SK-N-MC (cell line): ENCODE data around the gene PCSK4.

Source experiments
- DNase-seq: peaks from one replicate; pipeline ENCODE4 v3.0.0-alpha.2; 2011; ENCODE audit warnings: low read depth, low spot score
- H3K27ac ChIP-seq: fragments of 200-600 bp; sonication (generic); 2 replicates; pipeline ENCODE4 v1.5.1; 2016; ENCODE audit warnings: mixed run types
- H3K36me3 ChIP-seq: fragments of 200-600 bp; sonication (generic); 2 replicates; pipeline ENCODE4 v1.6.1; 2017; ENCODE audit warnings: antibody characterized with exemption, low read length, mixed read lengths; ENCODE audit not compliant: insufficient read depth
- H3K4me3 ChIP-seq: fragments of 200-600 bp; sonication (generic); 2 replicates; pipeline ENCODE4 v1.5.1; 2016
- H3K9ac ChIP-seq: fragments of 200-600 bp; sonication (generic); 2 replicates; pipeline ENCODE4 v1.8.0; 2017; ENCODE audit warnings: mixed run types, mixed read lengths; ENCODE audit not compliant: insufficient read length
- H3K9me3 ChIP-seq: fragments of 200-600 bp; sonication (generic); 2 replicates; pipeline ENCODE4 v1.6.1; 2017; ENCODE audit warnings: low read depth, mild to moderate bottlenecking, antibody characterized with exemption, low read length, moderate library complexity, mixed read lengths
- EZH2 ChIP-seq: fragments of 200-600 bp; sonication (generic); IDR thresholded peaks from one replicate; pipeline ENCODE4 v1.6.1; 2017; ENCODE audit warnings: antibody characterized with exemption
- FOXP2 ChIP-seq: optimal IDR thresholded peaks from 2 replicates; pipeline ENCODE3; 2011; ENCODE audit warnings: mild to moderate bottlenecking, moderate library complexity; ENCODE audit not compliant: insufficient read depth; ENCODE audit errors: extremely low read length, control extremely low read depth
- POLR2AphosphoS5 ChIP-seq: IDR thresholded peaks from 2 replicates; pipeline ENCODE4 v1.6.1; 2012; ENCODE audit warnings: mild to moderate bottlenecking, low read depth, low read length, borderline replicate concordance

The PCSK4 gene

DNA sequence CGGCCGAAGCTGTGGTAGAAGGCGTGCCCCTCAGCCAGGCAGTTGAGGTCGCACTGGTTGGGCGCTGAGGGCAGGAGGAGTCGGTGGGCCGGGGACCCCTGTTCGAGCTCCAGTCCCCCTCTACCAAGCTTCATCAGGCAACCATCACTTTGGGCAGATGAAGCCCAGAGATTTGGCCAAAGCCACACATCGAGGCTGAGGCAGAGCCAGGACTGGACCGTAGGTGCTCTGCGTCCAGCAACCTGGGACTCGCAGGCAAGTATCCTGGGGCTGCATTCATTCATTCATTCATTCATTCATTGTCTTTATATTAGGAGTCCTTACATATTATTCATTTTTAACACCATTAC is 18.3 kb upstream of the PCSK4 start:
- peak overlapping the region; percentile 79 for H3K4me3 ChIP-seq
- no peak for DNase-seq
- no peaks in the 10 kb centered on the region for H3K9me3 ChIP-seq
- no peak overlapping the region for H3K9ac ChIP-seq
- H3K36me3 ChIP-seq = no peaks in the 10 kb centered on the region
- no peak overlapping the region for H3K27ac ChIP-seq
- TF ChIP-seq POLR2AphosphoS5 = no peak
- TF ChIP-seq FOXP2 = no peak
- no peak for TF ChIP-seq EZH2

DNA sequence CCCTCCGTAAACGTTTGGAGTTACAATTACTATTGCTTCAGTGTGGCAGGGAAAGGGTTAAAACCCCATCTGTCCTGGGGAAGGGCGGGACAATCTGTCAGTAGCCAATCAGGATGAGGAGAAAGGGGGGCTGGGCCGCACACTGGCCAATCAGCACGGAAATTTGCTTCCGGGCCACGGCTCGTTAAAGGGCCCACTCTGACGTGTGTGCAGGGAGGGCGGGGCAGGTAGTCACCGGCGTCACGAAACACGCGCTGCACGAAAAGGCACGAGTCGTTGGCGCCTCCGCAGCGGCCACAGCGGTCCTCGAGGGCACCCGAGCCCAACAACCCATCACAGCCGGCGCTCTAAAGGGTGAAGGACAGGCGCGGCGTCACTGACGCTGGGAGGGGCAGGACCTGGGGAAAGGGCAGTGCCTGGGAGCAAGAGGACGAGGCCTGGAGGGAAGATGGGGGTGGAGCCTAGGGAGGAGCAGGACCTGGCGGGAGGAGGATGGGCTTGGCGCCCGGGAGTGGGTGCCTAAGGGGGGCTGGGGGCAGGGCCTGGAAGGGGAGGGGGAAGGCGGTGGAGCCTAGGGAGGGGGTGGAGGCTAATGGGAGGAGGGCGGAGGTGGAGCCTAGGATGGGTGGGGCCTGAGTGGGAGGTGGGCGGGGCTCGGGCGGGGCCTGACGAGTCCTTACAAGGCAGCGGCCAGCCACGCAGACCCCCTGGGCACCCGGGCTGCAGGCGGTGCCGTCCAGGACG is 17.8 kb upstream of the PCSK4 start:
- no peaks in the 10 kb centered on the region for H3K36me3 ChIP-seq
- peak overlapping the region; percentile 91 for H3K27ac ChIP-seq
- H3K4me3 ChIP-seq = peak overlapping the region; percentile 79
- DNase-seq = peak; percentile 89
- peak overlapping the region; percentile 64 for H3K9ac ChIP-seq
- H3K9me3 ChIP-seq = no peaks in the 10 kb centered on the region
- TF ChIP-seq FOXP2 = peak; percentile 58
- TF ChIP-seq POLR2AphosphoS5 = peak; percentile 58; the same call in 1 of the 2 replicates
- no peak for TF ChIP-seq EZH2

DNA sequence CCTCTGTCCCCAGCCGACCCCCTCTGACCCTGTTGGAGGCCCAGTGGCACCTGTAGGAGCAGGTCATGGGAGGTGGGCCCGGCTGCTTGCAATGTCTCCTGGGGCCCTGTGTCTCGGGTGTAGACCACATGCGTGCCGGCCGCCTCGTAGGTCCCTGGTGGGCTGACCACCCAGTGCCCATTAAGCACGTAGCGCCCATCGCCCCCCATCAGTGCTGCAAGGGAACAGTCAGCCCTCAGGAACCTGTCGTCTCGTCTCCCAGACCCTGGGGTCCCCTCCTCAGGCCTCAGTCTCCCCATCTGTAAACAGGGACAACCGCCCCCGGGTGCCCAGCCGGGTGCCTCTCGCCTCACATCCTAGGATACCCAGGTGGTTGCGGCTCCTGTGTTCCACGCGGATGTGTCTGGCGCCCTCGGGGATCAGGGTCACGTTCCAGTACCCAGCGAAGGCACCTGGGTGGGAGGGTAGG is 17.1 kb upstream of the PCSK4 start:
- Histone ChIP-seq H3K27ac (peak overlapping the region; percentile 78), H3K9ac (no peak overlapping the region), H3K4me3 (peak overlapping the region; percentile 41; the same call in 1 of the 2 replicates), H3K36me3 (no peaks in the 10 kb centered on the region), H3K9me3 (no peaks in the 10 kb centered on the region)
- TF ChIP-seq EZH2 (no peak), FOXP2 (no peak), POLR2AphosphoS5 (no peak)
- no peak for DNase-seq

DNA sequence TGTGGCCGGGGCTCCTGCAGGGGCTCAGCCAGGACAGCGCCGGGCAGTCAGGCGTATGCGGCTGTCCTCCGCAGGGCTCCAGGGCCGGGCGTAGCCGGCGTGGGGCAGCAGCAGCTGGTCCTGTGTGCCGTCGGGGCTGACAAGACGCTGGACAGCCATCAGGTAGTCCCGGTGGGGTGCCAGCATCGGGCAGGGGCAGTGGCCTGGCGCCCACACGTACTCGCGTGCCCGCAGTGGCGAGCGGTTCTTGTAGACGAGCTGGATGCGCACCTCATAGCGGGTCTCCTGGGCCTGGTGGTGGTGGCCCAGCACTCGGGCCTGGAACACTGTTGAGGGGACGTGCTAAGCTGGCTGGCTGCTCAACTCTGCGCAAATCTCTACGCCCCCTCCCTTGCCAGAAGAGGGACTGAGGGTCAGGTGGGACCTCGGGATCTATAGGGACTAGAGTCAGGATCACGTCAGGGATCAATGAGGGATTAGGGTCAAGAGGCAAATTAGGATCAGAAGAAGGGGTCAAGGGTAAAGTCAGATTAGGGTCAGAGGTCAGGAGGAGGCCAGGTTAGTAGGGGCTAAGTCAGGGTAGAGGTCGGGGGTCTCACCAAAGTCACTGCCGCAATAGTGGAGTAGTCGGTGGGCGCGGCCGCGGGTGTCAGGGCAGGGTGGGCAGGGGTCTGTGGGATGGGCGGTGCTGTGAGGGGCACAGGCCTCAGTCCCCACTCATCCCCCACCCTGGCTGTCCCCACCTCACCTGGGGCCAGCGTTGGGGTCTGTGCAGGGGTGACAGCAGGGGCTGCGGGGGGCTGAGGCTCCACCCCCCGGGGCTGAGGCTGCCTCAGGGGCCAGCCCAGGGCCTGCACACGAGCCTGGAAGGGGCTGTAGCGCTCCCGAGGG is 16.1 kb upstream of the PCSK4 start:
- TF ChIP-seq FOXP2 (no peak), POLR2AphosphoS5 (no peak), EZH2 (no peak)
- Histone ChIP-seq H3K9me3 (no peaks in the 10 kb centered on the region), H3K9ac (no peak overlapping the region), H3K4me3 (no peak overlapping the region), H3K27ac (no peak overlapping the region), H3K36me3 (no peaks in the 10 kb centered on the region)
- DNase-seq = no peak

DNA sequence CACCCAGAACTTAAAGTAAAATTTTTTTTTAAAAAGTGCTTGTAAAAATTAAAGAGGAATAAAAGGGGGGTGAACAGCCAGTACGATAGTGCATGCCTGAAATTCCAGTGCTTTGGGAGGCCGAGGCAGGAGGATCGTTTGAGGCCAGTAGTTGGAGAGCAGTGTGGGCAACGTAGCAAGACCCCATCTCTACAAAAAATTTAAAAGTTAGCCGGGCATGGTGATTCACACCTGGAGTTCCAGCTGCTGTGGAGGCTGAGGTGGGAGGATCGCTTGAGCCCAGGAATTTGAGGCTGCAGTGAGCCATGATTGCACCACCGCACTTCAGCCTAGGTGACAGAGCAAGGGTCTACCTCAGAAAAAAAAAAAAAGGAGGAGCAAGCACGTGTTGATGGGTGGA is 14.9 kb upstream of the PCSK4 start:
- Histone ChIP-seq H3K9ac (no peak overlapping the region), H3K27ac (no peak overlapping the region), H3K4me3 (no peak overlapping the region), H3K36me3 (no peaks in the 10 kb centered on the region), H3K9me3 (no peaks in the 10 kb centered on the region)
- DNase-seq = no peak
- no peak for TF ChIP-seq FOXP2
- no peak for TF ChIP-seq EZH2
- no peak for TF ChIP-seq POLR2AphosphoS5

DNA sequence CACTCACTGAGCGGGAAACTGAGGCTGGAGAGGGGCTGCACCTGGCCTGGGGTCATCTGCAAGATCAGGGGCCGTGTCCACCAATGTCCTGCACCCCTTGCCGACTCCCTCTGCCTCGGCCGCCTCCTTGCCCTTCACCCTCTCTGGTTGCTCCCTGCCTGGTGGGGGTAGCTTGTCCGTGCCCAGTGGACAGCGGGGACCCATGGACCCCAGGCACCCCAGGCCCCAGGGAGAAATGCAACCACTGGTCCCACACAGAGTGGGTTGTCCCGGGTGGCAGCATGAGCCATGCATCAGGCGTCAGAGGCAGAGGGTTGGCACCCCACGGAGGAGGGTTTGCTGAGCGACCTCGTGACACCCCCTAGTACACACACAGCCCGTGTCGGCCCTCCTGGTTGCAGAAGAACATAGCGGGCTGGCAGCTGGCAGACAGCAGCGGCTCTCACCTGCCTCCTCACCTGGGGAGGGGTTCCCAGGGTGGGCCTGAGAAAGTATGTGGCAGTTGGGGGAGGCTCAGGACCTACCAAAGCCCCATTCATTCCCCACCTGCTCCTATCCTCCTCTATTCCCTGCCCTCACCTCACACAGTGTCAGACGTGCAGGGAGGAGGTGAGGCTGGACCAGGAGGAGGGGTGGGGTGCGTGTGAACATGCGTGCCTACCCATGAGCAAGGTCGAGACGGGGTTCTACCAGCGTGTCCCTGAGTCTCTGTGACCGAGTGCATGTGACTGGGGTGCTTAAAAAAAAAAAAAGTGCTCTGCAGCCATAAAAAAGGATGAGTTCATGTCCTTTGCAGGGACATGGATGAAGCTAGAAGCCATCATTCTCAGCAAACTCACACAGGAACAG is 14.0 kb upstream of the PCSK4 start:
- TF ChIP-seq POLR2AphosphoS5 (no peak), EZH2 (no peak), FOXP2 (no peak)
- no peak overlapping the region for H3K9ac ChIP-seq
- no peak for DNase-seq
- H3K4me3 ChIP-seq = peak overlapping the region; percentile 52; the same call in 1 of the 2 replicates
- no peak overlapping the region for H3K27ac ChIP-seq
- H3K9me3 ChIP-seq = no peaks in the 10 kb centered on the region
- H3K36me3 ChIP-seq = no peaks in the 10 kb centered on the region

DNA sequence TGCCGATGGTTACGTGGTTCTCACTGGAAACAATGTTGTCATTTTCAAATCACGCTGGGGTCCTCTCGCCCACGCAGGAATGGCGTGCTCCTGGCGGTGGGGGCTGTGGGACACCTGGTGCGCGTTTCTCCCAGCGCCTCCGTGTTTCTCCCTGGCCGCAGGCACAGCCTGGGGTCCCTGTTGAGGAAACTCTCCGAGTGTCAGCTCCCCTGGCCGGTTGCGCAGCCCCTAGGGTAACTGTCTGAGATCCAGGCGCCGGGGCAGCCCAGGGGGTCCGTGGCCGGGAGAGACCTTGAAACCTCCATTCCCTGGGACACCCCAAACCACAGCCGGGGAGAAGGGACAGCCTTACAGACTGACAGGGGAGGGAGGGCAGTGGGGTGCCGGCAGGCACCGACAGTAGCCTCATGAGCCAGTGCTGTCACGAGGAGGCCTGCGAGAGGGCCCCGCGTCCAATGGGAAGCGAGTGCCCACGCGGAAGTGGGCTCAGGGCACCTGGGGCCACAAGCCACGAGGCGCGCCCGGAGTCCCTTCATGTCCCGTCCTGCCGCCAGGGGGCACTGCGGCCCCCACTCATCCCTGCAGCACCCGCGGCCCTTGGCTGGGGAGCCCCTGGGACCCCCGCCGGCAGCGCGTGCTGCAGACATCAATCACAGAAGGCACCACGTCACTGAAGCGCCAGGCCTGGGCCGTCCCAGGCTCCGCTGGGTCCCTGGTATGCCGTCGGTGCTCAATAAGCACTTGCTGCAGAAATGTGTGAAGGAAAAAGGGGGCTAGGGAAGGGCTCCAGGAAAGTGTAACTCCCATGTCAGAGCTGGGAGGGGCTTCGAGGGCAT is 13.2 kb upstream of the PCSK4 start:
- TF ChIP-seq FOXP2 = no peak
- no peak for TF ChIP-seq EZH2
- TF ChIP-seq POLR2AphosphoS5 = no peak
- Histone ChIP-seq H3K9ac (peak overlapping the region; percentile 37), H3K36me3 (no peaks in the 10 kb centered on the region), H3K27ac (no peak overlapping the region), H3K4me3 (peak overlapping the region; percentile 52), H3K9me3 (no peaks in the 10 kb centered on the region)
- DNase-seq = no peak
